H1 (cell line): ENCODE measurements around the gene CACNB2. TPM values are rescaled to one million over a fixed set of nuclear protein-coding genes. Genes with fewer than 3 reads are reported as not detected.

ENCODE experiments used
- BRCA1 ChIP-seq: IDR thresholded peaks from 2 replicates; pipeline ENCODE4 v1.6.1; 2012; ENCODE audit warnings: low read depth, low read length, improper control_type of control experiment
- CHD7 ChIP-seq: fragments of 300-600 bp; sonication (generic); IDR thresholded peaks from 2 replicates; pipeline ENCODE4 v1.7.1; 2012; ENCODE audit warnings: low read length, moderate library complexity, mild to moderate bottlenecking, inconsistent platforms; ENCODE audit not compliant: insufficient replicate concordance
- HDAC2 ChIP-seq, 2 experiments: fragments of 300-600 bp in 1 of 2; sonication (generic) in 1 of 2; IDR thresholded peaks; 2 replicates each; pipeline ENCODE4 v1.6.1; 2011 to 2012; ENCODE audit warnings: low read depth in 2 of 2, low read length in 2 of 2, mild to moderate bottlenecking in 2 of 2, moderate library complexity in 2 of 2, borderline replicate concordance in 1 of 2, inconsistent platforms in 1 of 2
- KDM1A ChIP-seq: fragments of 200-600, 300-600 bp; sonication (generic); IDR thresholded peaks from 2 replicates; pipeline ENCODE4 v1.7.1; 2016; ENCODE audit warnings: mild to moderate bottlenecking, low read length, borderline replicate concordance
- PHF8 ChIP-seq: fragments of 200-600 bp; sonication (generic); conservative IDR thresholded peaks from 2 replicates; pipeline ENCODE4 v1.7.1; 2012; ENCODE audit warnings: low read depth, mild to moderate bottlenecking, inconsistent platforms, low read length, moderate library complexity
- SRF ChIP-seq: IDR thresholded peaks from 2 replicates; pipeline ENCODE4 v1.6.1; 2011; ENCODE audit warnings: mild to moderate bottlenecking, low read depth, low read length, moderate library complexity
- polyA plus RNA-seq, 7 experiments: library from polyadenylated mRNA; depleted of rRNA in 3 of 7; stranded (reverse) in 5 of 7; unstranded in 2 of 7; fragments of >200 nt in 5 of 7; fragments of 200-250 nt in 2 of 7; gene quantifications; 1 replicate in 5 of 7; 2 replicates in 1 of 7; 4 replicates in 1 of 7; pipeline versions ENCODE4 v1.2.1 to v1.2.3, GENCODE V29; 2011 to 2013; ENCODE audit warnings: missing spikeins in 2 of 7, mixed read lengths in 2 of 7
- total RNA-seq: library from RNA; stranded (reverse); fragmentation: NEBNext Ultra II Directional; extraction: Animal tissue kit (Norgen Biotek cat#: 25700); gene quantifications from 2 replicates; pipeline ENCODE4 v1.2.1, GENCODE V29; 2021

The CACNB2 gene
- total and polyA plus RNA-seq, 2 of the 8 experiments (the other 6 are each of a cell fraction or from before 2014, with no cell fraction given): 2.4 to 3.2 TPM

DNA sequence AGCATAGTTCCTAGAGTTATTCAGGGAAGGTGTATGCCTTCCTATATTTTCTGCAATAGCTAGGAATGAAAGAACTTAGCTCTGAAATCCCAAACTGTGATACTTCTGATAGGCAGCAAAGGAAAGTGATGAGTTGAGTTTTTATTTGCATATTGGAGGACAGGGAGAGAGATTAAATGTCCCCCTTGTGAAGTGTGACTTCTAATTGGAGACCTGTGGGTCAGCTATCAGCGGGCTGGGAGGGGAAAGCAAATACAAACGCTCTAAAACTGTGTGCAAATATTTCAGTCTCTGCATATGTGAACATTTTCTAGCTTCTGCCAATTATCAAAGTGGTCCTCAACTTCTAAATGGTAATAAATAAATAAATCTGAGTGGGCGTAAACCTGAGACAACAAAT is 203.3 kb downstream of the CACNB2 start (continued):
- TF ChIP-seq KDM1A: no peak
- TF ChIP-seq HDAC2 (IDR thresholded peaks at IDR 0.05; ENCODE audit: borderline replicate concordance in 1 of 2, low read depth in 2 of 2, low read length in 2 of 2): no peak
- no peak for TF ChIP-seq PHF8
- no peak for TF ChIP-seq CHD7
- TF ChIP-seq SRF: no peak
- no peak for TF ChIP-seq BRCA1
- TF ChIP-seq, all 59 proteins: peak for 0
